GM12865 (cell line): Measurements from ENCODE around the gene SH2B3.

Source experiments
- DNase-seq: peaks from one replicate; pipeline ENCODE4 v3.0.0; 2010; ENCODE audit warnings: low read depth
- H3K4me3 ChIP-seq: 2 replicates; pipeline ENCODE4 v1.5.1; 2011; ENCODE audit warnings: mild to moderate bottlenecking, low read depth, low read length, control low read depth
- TF ChIP-seq, protein P1 (sequence below): IDR thresholded peaks from 2 replicates; pipeline ENCODE4 v1.5.1; 2011; ENCODE audit warnings: low read length, control low read depth, low read depth, inconsistent platforms; ENCODE audit not compliant: insufficient read depth; ENCODE audit errors: missing control alignments

Gene SH2B3

GRCh38 chr12:111445726-111446581 is 40.2 kb downstream of the SH2B3 start:
- TF ChIP-seq, protein P1, sequence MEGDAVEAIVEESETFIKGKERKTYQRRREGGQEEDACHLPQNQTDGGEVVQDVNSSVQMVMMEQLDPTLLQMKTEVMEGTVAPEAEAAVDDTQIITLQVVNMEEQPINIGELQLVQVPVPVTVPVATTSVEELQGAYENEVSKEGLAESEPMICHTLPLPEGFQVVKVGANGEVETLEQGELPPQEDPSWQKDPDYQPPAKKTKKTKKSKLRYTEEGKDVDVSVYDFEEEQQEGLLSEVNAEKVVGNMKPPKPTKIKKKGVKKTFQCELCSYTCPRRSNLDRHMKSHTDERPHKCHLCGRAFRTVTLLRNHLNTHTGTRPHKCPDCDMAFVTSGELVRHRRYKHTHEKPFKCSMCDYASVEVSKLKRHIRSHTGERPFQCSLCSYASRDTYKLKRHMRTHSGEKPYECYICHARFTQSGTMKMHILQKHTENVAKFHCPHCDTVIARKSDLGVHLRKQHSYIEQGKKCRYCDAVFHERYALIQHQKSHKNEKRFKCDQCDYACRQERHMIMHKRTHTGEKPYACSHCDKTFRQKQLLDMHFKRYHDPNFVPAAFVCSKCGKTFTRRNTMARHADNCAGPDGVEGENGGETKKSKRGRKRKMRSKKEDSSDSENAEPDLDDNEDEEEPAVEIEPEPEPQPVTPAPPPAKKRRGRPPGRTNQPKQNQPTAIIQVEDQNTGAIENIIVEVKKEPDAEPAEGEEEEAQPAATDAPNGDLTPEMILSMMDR: no peak
- peak overlapping the region; percentile 15; the same call in 1 of the 2 replicates for H3K4me3 ChIP-seq
- DNase-seq: peak; percentile 15

DNA sequence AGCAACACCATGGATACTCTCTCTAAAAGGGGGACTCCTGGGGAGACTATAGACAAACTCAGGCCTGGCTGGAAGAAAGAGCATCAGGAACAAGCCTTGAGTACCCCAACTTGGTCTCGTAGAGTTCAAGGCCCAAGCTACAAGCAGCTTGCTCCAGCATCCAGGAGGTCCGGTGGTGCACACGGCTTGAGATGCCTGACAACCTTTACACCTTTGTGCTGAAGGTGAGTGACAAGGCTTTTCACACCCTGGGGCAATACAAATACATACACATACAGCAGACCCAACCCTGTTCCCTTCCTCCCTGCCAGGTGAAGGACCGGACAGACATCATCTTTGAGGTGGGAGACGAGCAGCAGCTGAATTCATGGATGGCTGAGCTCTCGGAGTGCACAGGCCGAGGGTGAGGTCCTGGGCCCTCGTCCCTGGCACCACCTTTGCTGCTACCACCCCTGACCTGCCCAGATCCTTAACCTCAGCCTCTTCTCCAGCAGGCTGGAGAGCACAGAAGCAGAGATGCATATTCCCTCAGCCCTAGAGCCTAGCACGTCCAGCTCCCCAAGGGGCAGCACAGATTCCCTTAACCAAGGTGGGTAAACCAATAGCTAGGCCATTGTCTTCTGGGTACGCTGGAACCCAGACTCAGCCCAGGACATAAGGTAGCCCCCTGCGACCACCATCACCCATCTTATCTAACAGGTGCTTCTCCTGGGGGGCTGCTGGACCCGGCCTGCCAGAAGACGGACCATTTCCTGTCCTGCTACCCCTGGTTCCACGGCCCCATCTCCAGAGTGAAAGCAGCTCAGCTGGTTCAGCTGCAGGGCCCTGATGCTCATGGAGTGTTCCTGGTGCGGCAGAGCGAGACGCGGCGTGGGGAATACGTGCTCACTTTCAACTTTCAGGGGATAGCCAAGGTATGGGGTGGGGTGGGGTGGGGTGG is 41.2 kb downstream of the SH2B3 start:
- peak; percentile 1 for DNase-seq
- H3K4me3 ChIP-seq: no peak overlapping the region
- TF ChIP-seq, protein P1: no peak

- no peak overlapping the region for H3K4me3 ChIP-seq
- peak; percentile 10 for DNase-seq
- TF ChIP-seq, protein P1: no peak
Observed at GRCh38 chr12:111447571-111448265, 42.0 kb downstream of the SH2B3 start.

- DNase-seq: peak; percentile 24
- no peak overlapping the region for H3K4me3 ChIP-seq
Observed at GRCh38 chr12:111448266-111448830, 42.6 kb downstream of the SH2B3 start.

DNA sequence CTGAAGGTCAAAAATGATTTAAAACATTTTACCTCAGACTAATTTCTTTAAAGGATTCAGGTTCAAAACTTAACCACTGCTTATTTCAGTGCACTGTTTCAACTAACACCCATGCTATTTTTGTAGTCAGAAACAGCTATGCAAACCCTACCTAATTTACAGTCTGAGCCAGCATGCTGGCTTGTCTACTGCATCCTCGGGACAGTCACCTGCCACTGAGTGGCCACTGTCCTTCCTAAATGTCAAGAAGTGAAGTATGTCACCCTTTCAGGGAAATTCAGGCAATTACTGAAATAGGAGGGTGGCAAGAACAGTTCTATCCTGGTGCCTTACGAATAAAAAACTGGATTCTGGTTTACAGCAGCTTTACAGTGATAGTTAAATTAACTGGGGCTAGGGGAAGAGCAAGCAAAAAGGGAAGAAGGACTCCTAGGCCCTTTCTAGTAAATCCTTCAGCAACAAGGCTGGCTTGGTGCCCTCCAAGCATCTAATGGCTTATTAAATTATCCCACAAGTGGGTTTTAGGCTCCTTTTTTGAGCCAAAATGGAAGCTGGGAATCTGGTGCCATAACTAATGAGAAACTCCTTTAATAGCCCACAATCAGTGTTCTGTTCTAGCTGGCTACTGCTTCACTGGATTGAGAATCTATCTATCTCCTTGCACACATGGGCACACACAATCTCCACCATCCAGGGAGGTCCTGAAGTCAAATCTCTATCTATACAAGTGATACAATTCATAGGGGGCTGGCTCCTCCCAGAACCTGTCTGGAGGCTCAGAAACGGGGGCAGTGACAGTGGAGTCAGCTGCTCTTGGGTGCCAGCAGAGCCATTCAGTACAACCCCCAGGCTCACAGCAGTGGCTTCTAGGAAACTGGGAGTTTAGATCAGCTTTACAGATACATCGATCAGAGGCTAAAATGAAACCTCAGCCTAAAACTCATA is 43.4 kb downstream of the SH2B3 start:
- TF ChIP-seq, protein P1: no peak

More at GRCh38 chr12:111448266-111448830, 42.6 kb downstream of the SH2B3 start:
- TF ChIP-seq, protein P1: no peak

DNA sequence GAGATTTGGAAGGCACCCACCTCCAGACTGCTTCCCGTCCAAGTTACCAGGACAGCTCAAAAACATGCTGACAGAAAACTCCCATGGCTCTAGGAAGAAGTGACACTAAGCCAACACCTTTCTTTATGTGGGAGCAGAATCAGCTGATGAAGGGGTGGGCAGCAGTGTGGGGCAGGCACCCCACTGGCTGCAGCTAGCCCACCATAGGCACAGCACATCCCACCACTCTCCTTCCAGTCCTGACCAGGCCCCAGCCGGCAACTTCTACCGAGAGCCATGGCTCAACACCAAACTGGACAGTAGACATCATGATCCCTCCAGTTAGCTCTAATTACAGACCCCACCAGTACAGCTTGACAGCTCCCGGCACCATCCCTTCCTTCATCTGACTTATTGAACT is 45.0 kb downstream of the SH2B3 start:
- TF ChIP-seq, protein P1: no peak

More for the DNA sequence above, 43.4 kb downstream of the SH2B3 start:
- DNase-seq: peak; percentile 35
- H3K4me3 ChIP-seq: no peak overlapping the region

More for the DNA sequence above, 45.0 kb downstream of the SH2B3 start:
- DNase-seq: no peak
- no peak overlapping the region for H3K4me3 ChIP-seq
